ENCODE results near the gene HRH1.

Gene HRH1

GRCh38 chr3:11244121-11244677 is 89.9 kb downstream of the HRH1 start:
- no peak overlapping the region for H3K4me3 ChIP-seq
- TF ChIP-seq CTCF (IDR thresholded peaks at IDR 0.05), result no peak
- DNase-seq (ENCODE audit: low spot score), result no peak
- H3K27ac ChIP-seq, result no peak overlapping the region

GRCh38 chr3:11245276-11245675 is 91.0 kb downstream of the HRH1 start:
- Histone ChIP-seq H3K4me3 (no peak overlapping the region), H3K27ac (no peak overlapping the region)
- no peak for DNase-seq (ENCODE audit: low spot score)
- TF ChIP-seq CTCF (IDR thresholded peaks at IDR 0.05), result no peak

GRCh38 chr3:11245827-11246662 is 91.8 kb downstream of the HRH1 start:
- DNase-seq (ENCODE audit: low spot score), result no peak
- Histone ChIP-seq H3K4me3 (no peak overlapping the region), H3K27ac (no peak overlapping the region)
- no peak for TF ChIP-seq CTCF (IDR thresholded peaks at IDR 0.05)

GRCh38 chr3:11246663-11246970 is 92.3 kb downstream of the HRH1 start:
- DNase-seq (ENCODE audit: low spot score), result no peak
- Histone ChIP-seq H3K27ac (no peak overlapping the region), H3K4me3 (no peak overlapping the region)
- no peak for TF ChIP-seq CTCF (IDR thresholded peaks at IDR 0.05)

GRCh38 chr3:11247362-11247761 is 93.1 kb downstream of the HRH1 start:
- TF ChIP-seq CTCF (IDR thresholded peaks at IDR 0.05), result no peak
- Histone ChIP-seq H3K27ac (no peak overlapping the region), H3K4me3 (no peak overlapping the region)
- no peak for DNase-seq (ENCODE audit: low spot score)

GRCh38 chr3:11248596-11248995 is 94.3 kb downstream of the HRH1 start:
- H3K27ac ChIP-seq, result no peak overlapping the region
- no peak overlapping the region for H3K4me3 ChIP-seq
- TF ChIP-seq CTCF (IDR thresholded peaks at IDR 0.05), result no peak
- no peak for DNase-seq (ENCODE audit: low spot score)
